Fibroblast of villous mesenchyme (primary cell): ENCODE measurements around the gene JMJD1C. TPM values are rescaled to one million over a fixed set of nuclear protein-coding genes. Genes with fewer than 3 reads are reported as not detected.

ENCODE experiments used
- DNase-seq: peaks from one replicate; pipeline ENCODE4 v3.0.0-alpha.2; 2010; ENCODE audit warnings: low read depth
- H3K4me3 ChIP-seq: 2 replicates; pipeline ENCODE4 v1.5.1; 2011; ENCODE audit warnings: low read depth, mild to moderate bottlenecking, low read length
- CTCF ChIP-seq: IDR thresholded peaks from 2 replicates; pipeline ENCODE4 v1.5.1; 2012; ENCODE audit warnings: low read depth, mild to moderate bottlenecking, low read length; ENCODE audit not compliant: insufficient read depth
- total RNA-seq: library from RNA; depleted of rRNA; stranded (reverse); fragments of >200 nt; gene quantifications from 2 replicates; pipeline ENCODE4 v1.2.3, GENCODE V29; 2012

Gene JMJD1C
- total RNA-seq, 1 donor = 98.4 TPM

- H3K4me3 ChIP-seq = no peak overlapping the region
- no peak for DNase-seq
- no peak for TF ChIP-seq CTCF
These were observed 2.1 kb upstream of the JMJD1C start for GRCh38 chr10:63467841-63468240.

GRCh38 chr10:63466144-63466935 lies 563 bp upstream of the JMJD1C start:
- no peak for TF ChIP-seq CTCF
- DNase-seq = peak; percentile 78
- peak overlapping the region; percentile 84 for H3K4me3 ChIP-seq

GRCh38 chr10:63464402-63465292 lies 1.1 kb downstream of the JMJD1C start:
- peak overlapping the region; percentile 84 for H3K4me3 ChIP-seq
- peak; percentile 45 for DNase-seq
- TF ChIP-seq CTCF = no peak

GRCh38 chr10:63462442-63462841 lies 3.3 kb downstream of the JMJD1C start:
- no peak for TF ChIP-seq CTCF
- no peak overlapping the region for H3K4me3 ChIP-seq
- DNase-seq = no peak

- no peak for DNase-seq
- TF ChIP-seq CTCF = no peak
- no peak overlapping the region for H3K4me3 ChIP-seq
These were observed 7.6 kb downstream of the JMJD1C start for GRCh38 chr10:63458177-63458576.

GRCh38 chr10:63457594-63457993 lies 8.2 kb downstream of the JMJD1C start:
- TF ChIP-seq CTCF = no peak
- H3K4me3 ChIP-seq = no peak overlapping the region
- no peak for DNase-seq
